Mucosa of descending colon (tissue), 3 donors: ENCODE measurements around the gene BCL11B. TPM values are rescaled to one million over a fixed set of nuclear protein-coding genes. Genes with fewer than 3 reads are reported as not detected.

Experiments used
- ATAC-seq: fragments of 200-7000 bp; cut with Tn5 transposase; one replicate; pipeline ENCODE4 v1.9.1; 2020; ENCODE audit warnings: mild to moderate bottlenecking, moderate library complexity
- DNase-seq, 3 donors: peaks; one replicate each; pipeline ENCODE4 v3.0.0-alpha.2; 2020
- H3K36me3 ChIP-seq: fragments of 200-600 bp; one replicate; pipeline ENCODE4 v1.8.0; 2021; ENCODE audit warnings: low read depth, mild to moderate bottlenecking
- H3K4me1 ChIP-seq: fragments of 200-600 bp; one replicate; pipeline ENCODE4 v1.8.0; 2021; ENCODE audit warnings: low read depth, mild to moderate bottlenecking
- H3K4me3 ChIP-seq: fragments of 200-600 bp; one replicate; pipeline ENCODE4 v1.8.0; 2021; ENCODE audit warnings: mild to moderate bottlenecking
- H3K9me3 ChIP-seq: fragments of 200-600 bp; one replicate; pipeline ENCODE4 v1.8.0; 2021; ENCODE audit warnings: mild to moderate bottlenecking
- CTCF ChIP-seq: fragments of 200-600 bp; IDR thresholded peaks from one replicate; pipeline ENCODE4 v1.8.0; 2022; ENCODE audit warnings: antibody characterized with exemption, mild to moderate bottlenecking
- intact Hi-C, 2 donors: fragments of 100-400 bp; cut with DNase I in 1 of 2; cut with micrococcal nuclease in 1 of 2; formaldehyde crosslinking; loops; one replicate each; pipeline versions ENCODE4 v1.11.0 to v1.11.1; 2022; cut with DNase I, micrococcal nuclease
- total RNA-seq, 3 donors: library from RNA; stranded (reverse); fragmentation: NEBNext Ultra II Directional in 2 of 3; extraction: Animal tissue kit (Norgen Biotek cat#: 25700) in 2 of 3; gene quantifications; one replicate each; pipeline versions ENCODE4 v1.2.1 to v1.2.4, GENCODE V29; 2021 to 2023
- donor health status: DM: no; HTN: no; CAD: no; lungs with moderate emphysema.
- donor health status: DM: no; HTN: no; CAD: no.
- donor health status: DM: no; HTN: yes; CAD: no.

Gene BCL11B
- total RNA-seq, 3 donors from 2014 or later = 2.5 to 5.6 (median 4.9) TPM

GRCh38 chr14:99121319-99121875, 150.6 kb downstream of the BCL11B start:
- Histone ChIP-seq H3K4me1 (no peaks in the 10 kb centered on the region), H3K4me3 (no peak overlapping the region), H3K36me3 (no peaks in the 10 kb centered on the region), H3K9me3 (no peaks in the 10 kb centered on the region)
- TF ChIP-seq CTCF = no peak
- DNase-seq (no peak), ATAC-seq (no peak)
- intact Hi-C loops = no loop called here

GRCh38 chr14:99120526-99121318, 151.3 kb downstream of the BCL11B start:
- TF ChIP-seq CTCF = no peak
- Histone ChIP-seq H3K4me3 (no peak overlapping the region), H3K36me3 (no peaks in the 10 kb centered on the region), H3K4me1 (no peaks in the 10 kb centered on the region), H3K9me3 (no peaks in the 10 kb centered on the region)
- no peak for DNase-seq
- ATAC-seq = no peak
- intact Hi-C loops = no loop called here

GRCh38 chr14:99119554-99120525, 152.2 kb downstream of the BCL11B start:
- Histone ChIP-seq H3K36me3 (no peaks in the 10 kb centered on the region), H3K9me3 (no peaks in the 10 kb centered on the region), H3K4me1 (no peaks in the 10 kb centered on the region), H3K4me3 (no peak overlapping the region)
- DNase-seq (no peak), ATAC-seq (no peak)
- intact Hi-C loops = no loop called here
- TF ChIP-seq CTCF = no peak

Other genes with a start within 250 kb of the BCL11B start
- 100 to 1,000 TPM in 1 of 3 donors, 10 to 100 TPM in 2; 61.6 to 119 (median 61.6) TPM for gene SETD3, start 208.7 kb upstream of the BCL11B start, total RNA-seq
- gene CCNK, start 209.2 kb upstream of the BCL11B start, total RNA-seq = 10 to 100 TPM; 47.4 to 68.4 (median 64.5) TPM